ENCODE data around the gene ADAD2. TPM values are rescaled to one million over a fixed set of nuclear protein-coding genes. Genes with fewer than 3 reads are reported as not detected.

Gene ADAD2
- total and polyA plus RNA-seq, 9 of the 15 experiments (the other 6 are each of a cell fraction or from before 2014, with no cell fraction given): 0.07 TPM; not detected in 8

GRCh38 chr16:84240455-84240854 lies 49.5 kb downstream of the ADAD2 start (continued):
- no peak for TF ChIP-seq PBX2 (CRISPR knock-in tag; IDR thresholded peaks at IDR 0.05; ENCODE audit: low read depth)
- TF ChIP-seq PBX2 (tag; conservative IDR thresholded peaks at IDR 0.05; ENCODE audit: low read depth): no peak
- no peak for TF ChIP-seq THRA (IDR thresholded peaks at IDR 0.05)
- no peak for TF ChIP-seq WHSC1 (IDR thresholded peaks at IDR 0.05; ENCODE audit: low read length)
- TF ChIP-seq SMARCA5 (IDR thresholded peaks at IDR 0.05): 0 out of 2 replicates have a peak, but pooled peaks have one; percentile 28
- no peak for TF ChIP-seq CHD2 (IDR thresholded peaks at IDR 0.05; ENCODE audit: low read depth, low read length)
- TF ChIP-seq REST (IDR thresholded peaks at IDR 0.05; ENCODE audit: borderline replicate concordance): no peak
- TF ChIP-seq REST (CRISPR knock-in tag; IDR thresholded peaks at IDR 0.05; ENCODE audit: low read depth): no peak

All from K562 (cell line).